CD14-positive monocyte (primary cell): ENCODE data around the gene SLC38A10. TPM values are rescaled to one million over a fixed set of nuclear protein-coding genes. Genes with fewer than 3 reads are reported as not detected.
A peak's percentile ranks its signal among the peaks of the same experiment; 100 is the strongest.

Experiments used
- DNase-seq, 3 donors: peaks; one replicate each; pipeline ENCODE4 v3.0.0-alpha.2; 2011 to 2022
- H2AFZ ChIP-seq: 2 replicates; pipeline ENCODE4 v1.6.0; 2012; ENCODE audit warnings: mild to moderate bottlenecking, low read depth, low read length, inconsistent platforms; ENCODE audit not compliant: insufficient read depth, poor library complexity, severe bottlenecking
- H3K27ac ChIP-seq, 2 donors: 1 replicate in 1 of 2; 2 replicates in 1 of 2; pipeline ENCODE4 v1.5.1; 2012 to 2013; ENCODE audit warnings: low read length in 2 of 2, control low read depth in 1 of 2, inconsistent platforms in 1 of 2, low read depth in 1 of 2, mild to moderate bottlenecking in 1 of 2
- H3K27me3 ChIP-seq, 2 donors: one replicate each; pipeline versions ENCODE4 v1.6.0 to v1.6.1; 2011 to 2013; ENCODE audit warnings: low read length in 2 of 2; ENCODE audit not compliant: control insufficient read depth in 2 of 2, insufficient read depth in 2 of 2
- H3K36me3 ChIP-seq, 2 donors: replicated peaks in 1 of 2; 1 replicate in 1 of 2; 2 replicates in 1 of 2; pipeline versions ENCODE4 v1.5.1 to v1.6.1; 2012 to 2013; ENCODE audit warnings: low read length in 2 of 2, control low read depth in 1 of 2, inconsistent platforms in 1 of 2, mild to moderate bottlenecking in 1 of 2; ENCODE audit not compliant: insufficient read depth in 2 of 2, control insufficient read depth in 1 of 2
- H3K4me1 ChIP-seq, 2 donors: 1 replicate in 1 of 2; 2 replicates in 1 of 2; pipeline versions ENCODE4 v1.5.1 to v1.6.1; 2012 to 2013; ENCODE audit warnings: low read length in 2 of 2, control low read depth in 1 of 2, inconsistent platforms in 1 of 2, mild to moderate bottlenecking in 1 of 2, moderate library complexity in 1 of 2; ENCODE audit not compliant: insufficient read depth in 2 of 2, control insufficient read depth in 1 of 2
- H3K4me2 ChIP-seq: replicated peaks from 2 replicates; pipeline ENCODE3; 2012; ENCODE audit warnings: low read length, moderate library complexity, mild to moderate bottlenecking; ENCODE audit not compliant: poor library complexity, severe bottlenecking; ENCODE audit errors: extremely low read depth
- H3K4me3 ChIP-seq, 3 experiments: fragments of 200-600 bp in 1 of 3; sonication (generic) in 1 of 3; replicated peaks in 1 of 3; 1 replicate in 2 of 3; 2 replicates in 1 of 3; pipeline ENCODE4 v1.5.1; 2011 to 2013; ENCODE audit warnings: low read length in 3 of 3, mild to moderate bottlenecking in 3 of 3, control low read depth in 2 of 3, low read depth in 2 of 3, inconsistent platforms in 1 of 3, moderate library complexity in 1 of 3
- H3K79me2 ChIP-seq: 2 replicates; pipeline ENCODE4 v1.6.0; 2012; ENCODE audit warnings: mild to moderate bottlenecking, control low read depth, inconsistent platforms, low read length, moderate library complexity; ENCODE audit not compliant: insufficient read depth
- H3K9ac ChIP-seq: 2 replicates; pipeline ENCODE4 v1.6.0; 2017; ENCODE audit warnings: low read length, mild to moderate bottlenecking; ENCODE audit not compliant: insufficient read depth, poor library complexity, severe bottlenecking
- H3K9me3 ChIP-seq, 2 donors: replicated peaks in 1 of 2; 1 replicate in 1 of 2; 2 replicates in 1 of 2; pipeline versions ENCODE4 v1.5.1 to v1.6.1; 2012 to 2013; ENCODE audit warnings: low read length in 2 of 2, control low read depth in 1 of 2; ENCODE audit not compliant: control insufficient read depth in 1 of 2, insufficient read depth in 1 of 2
- H4K20me1 ChIP-seq: 2 replicates; pipeline ENCODE4 v1.6.0; 2012; ENCODE audit warnings: mild to moderate bottlenecking, low read length, control low read depth, moderate library complexity; ENCODE audit not compliant: insufficient read depth
- H3K27ac Mint-ChIP-seq, 7 donors: one replicate each; pipeline ENCODE4 v1.8.0; 2020; ENCODE audit warnings: mild to moderate bottlenecking in 7 of 7, mixed read lengths in 7 of 7, moderate library complexity in 6 of 7, inconsistent platforms in 2 of 7
- H3K27me3 Mint-ChIP-seq, 3 donors: one replicate each; pipeline ENCODE4 v1.8.0; 2021 to 2022; ENCODE audit warnings: low read depth in 3 of 3, mild to moderate bottlenecking in 3 of 3, mixed read lengths in 3 of 3, moderate library complexity in 3 of 3, inconsistent platforms in 1 of 3
- H3K36me3 Mint-ChIP-seq, 2 donors: one replicate each; pipeline ENCODE4 v1.8.0; 2020; ENCODE audit warnings: mixed read lengths in 2 of 2, inconsistent platforms in 1 of 2, mild to moderate bottlenecking in 1 of 2
- H3K4me1 Mint-ChIP-seq: one replicate; pipeline ENCODE4 v1.8.0; 2020; ENCODE audit warnings: mild to moderate bottlenecking, mixed read lengths
- H3K4me3 Mint-ChIP-seq, 2 donors: one replicate each; pipeline ENCODE4 v1.8.0; 2020; ENCODE audit warnings: mild to moderate bottlenecking in 2 of 2, mixed read lengths in 2 of 2, moderate library complexity in 1 of 2
- H3K9me3 Mint-ChIP-seq, 7 donors: one replicate each; pipeline ENCODE4 v1.8.0; 2020 to 2022; ENCODE audit warnings: mixed read lengths in 7 of 7, mild to moderate bottlenecking in 6 of 7, moderate library complexity in 6 of 7, inconsistent platforms in 2 of 7
- WGBS: methylation state at CpG from one replicate; pipeline ENCODE4 v1.1.5; 2013; ENCODE audit warnings: missing lambda C conversion rate; ENCODE audit not compliant: insufficient coverage; 5-methylcytosine and 5-hydroxymethylcytosine counted together
- intact Hi-C, 2 donors: fragments of 100-400 bp; cut with micrococcal nuclease; formaldehyde crosslinking; loops; one replicate each; pipeline versions ENCODE4 v1.15.0 to v1.15.1; 2023
- polyA plus RNA-seq, 3 donors: library from polyadenylated mRNA; depleted of rRNA in 1 of 3; unstranded in 2 of 3; stranded (reverse) in 1 of 3; fragments of 300-500 nt in 2 of 3; fragments of >200 nt in 1 of 3; fragmentation: Illumina TruSeq in 2 of 3; gene quantifications; 1 replicate in 2 of 3; 2 replicates in 1 of 3; pipeline ENCODE4 v1.2.3, GENCODE V29; 2012 to 2021
- TF ChIP-seq, protein P1 (sequence below): fragments of 200-600 bp; IDR thresholded peaks from one replicate; pipeline ENCODE4 v1.8.0; 2022; ENCODE audit warnings: antibody characterized with exemption, mild to moderate bottlenecking

The SLC38A10 gene
- polyA plus RNA-seq, 3 donors = 50.8 to 76.1 (median 68.4) TPM

DNA sequence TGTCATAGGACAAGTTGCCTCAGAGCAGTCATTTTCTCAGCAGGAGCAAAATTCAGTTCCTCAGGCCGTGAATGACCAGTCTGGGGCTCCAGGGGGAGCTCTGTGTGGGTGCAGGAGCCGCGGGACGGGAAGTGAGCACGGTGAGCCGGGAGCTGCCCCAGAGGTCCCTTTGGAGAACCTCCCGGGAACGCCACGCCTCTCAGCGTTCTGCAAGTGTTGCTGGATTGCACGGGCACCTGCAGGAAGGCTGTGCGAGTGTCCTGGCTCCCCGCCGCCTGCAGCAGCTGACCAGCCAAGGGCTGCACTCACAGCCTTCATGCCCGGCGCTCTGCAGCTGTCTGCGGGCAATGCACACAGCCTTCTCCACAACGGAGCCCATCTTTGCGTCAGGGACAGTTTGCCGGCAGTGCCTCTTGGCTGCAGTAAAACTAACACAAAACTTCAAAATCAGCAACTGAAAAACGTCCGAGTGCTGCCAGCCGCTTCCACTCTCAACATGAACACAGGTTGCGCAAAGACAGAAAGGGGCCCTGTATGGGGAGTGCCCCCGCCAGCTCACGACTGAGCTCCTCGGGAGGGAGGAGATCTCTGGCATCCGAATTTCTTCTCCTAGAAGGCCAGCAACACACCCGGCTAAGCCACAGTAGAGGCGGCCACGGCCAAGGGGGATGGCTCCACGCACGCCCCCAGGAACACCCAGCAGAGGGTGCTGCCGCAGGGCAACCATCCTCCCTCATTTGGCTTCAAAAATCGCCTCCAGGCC lies 40.0 kb downstream of the SLC38A10 start:
- H3K36me3 Mint-ChIP-seq = peaks cover 61 to 75% of the 10 kb centered on the region in 2 donors
- H4K20me1 ChIP-seq = peaks cover 91% of the 10 kb centered on the region
- peaks cover 27% of the 10 kb centered on the region for H3K4me1 Mint-ChIP-seq
- H3K27me3 ChIP-seq = no peaks in the 10 kb centered on the region
- peak overlapping the region; percentile 32 to 81 for H3K4me3 Mint-ChIP-seq
- peak overlapping the region in 2 of 3 experiments; percentile 18 to 65 for H3K4me3 ChIP-seq
- no peak overlapping the region for H3K9ac ChIP-seq
- DNase-seq = peak; percentile 63 to 79 (median 75)
- no peaks in the 10 kb centered on the region for H3K9me3 ChIP-seq
- H3K4me1 ChIP-seq = peaks cover 18 to 22% of the 10 kb centered on the region in 2 donors
- H3K27ac Mint-ChIP-seq = peak overlapping the region; percentile 25 to 81 (median 54)
- TF ChIP-seq, protein P1, sequence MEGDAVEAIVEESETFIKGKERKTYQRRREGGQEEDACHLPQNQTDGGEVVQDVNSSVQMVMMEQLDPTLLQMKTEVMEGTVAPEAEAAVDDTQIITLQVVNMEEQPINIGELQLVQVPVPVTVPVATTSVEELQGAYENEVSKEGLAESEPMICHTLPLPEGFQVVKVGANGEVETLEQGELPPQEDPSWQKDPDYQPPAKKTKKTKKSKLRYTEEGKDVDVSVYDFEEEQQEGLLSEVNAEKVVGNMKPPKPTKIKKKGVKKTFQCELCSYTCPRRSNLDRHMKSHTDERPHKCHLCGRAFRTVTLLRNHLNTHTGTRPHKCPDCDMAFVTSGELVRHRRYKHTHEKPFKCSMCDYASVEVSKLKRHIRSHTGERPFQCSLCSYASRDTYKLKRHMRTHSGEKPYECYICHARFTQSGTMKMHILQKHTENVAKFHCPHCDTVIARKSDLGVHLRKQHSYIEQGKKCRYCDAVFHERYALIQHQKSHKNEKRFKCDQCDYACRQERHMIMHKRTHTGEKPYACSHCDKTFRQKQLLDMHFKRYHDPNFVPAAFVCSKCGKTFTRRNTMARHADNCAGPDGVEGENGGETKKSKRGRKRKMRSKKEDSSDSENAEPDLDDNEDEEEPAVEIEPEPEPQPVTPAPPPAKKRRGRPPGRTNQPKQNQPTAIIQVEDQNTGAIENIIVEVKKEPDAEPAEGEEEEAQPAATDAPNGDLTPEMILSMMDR = peak; percentile 75
- WGBS = 14% methylated on average over 34 of the region's 35 CpGs
- peaks cover 0 to 3% (median 0%) of the 10 kb centered on the region in 7 donors for H3K9me3 Mint-ChIP-seq
- intact Hi-C loops = loop anchor here (1.0 to 5.0 kb wide), 3 partner anchors 229 to 347 kb away; no protein-coding TSS in a partner anchor
- H3K27me3 Mint-ChIP-seq = peaks cover 0 to 2% (median 0%) of the 10 kb centered on the region in 3 donors
- no peak overlapping the region for H2AFZ ChIP-seq
- peaks cover 60 to 71% of the 10 kb centered on the region in 2 donors for H3K36me3 ChIP-seq
- peak overlapping the region in 1 of 2 donors; percentile 10 for H3K27ac ChIP-seq
- H3K79me2 ChIP-seq = peaks cover 25% of the 10 kb centered on the region
- peak overlapping the region; percentile 70 for H3K4me2 ChIP-seq

DNA sequence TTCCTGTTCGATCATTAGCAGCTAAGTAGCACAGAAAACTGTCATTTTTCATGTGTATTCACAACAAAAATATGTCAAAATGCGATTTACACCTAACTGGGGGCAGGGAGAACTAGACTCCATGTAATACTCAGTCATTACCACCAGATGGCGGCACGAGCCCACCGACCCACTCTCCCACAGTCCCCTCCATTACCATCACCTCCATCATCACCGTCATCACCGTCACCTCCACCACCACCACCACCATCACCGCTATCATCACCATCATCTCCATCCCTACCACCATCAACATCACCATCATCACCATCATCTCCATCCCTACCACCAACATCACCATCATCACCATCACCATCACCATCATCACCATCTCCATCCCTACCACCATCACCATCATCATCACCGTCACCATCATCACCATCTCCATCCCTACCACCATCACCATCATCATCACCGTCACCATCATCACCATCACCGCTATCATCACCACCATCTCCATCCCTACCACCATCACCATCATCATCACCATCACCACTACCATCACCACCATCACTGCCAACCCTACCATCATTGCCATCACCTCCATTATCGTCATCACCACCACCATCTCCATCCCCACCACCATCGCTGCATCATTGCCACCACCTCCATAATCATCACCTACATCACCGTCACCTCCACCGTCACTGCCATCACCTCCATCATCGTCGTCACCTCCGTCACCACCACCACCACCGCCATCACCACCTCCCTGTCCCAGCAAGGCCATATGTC lies 41.6 kb downstream of the SLC38A10 start:
- TF ChIP-seq, protein P1 = peak; percentile 86
- H3K9ac ChIP-seq = no peak overlapping the region
- peaks cover 51 to 70% of the 10 kb centered on the region in 2 donors for H3K36me3 Mint-ChIP-seq
- peaks cover 86% of the 10 kb centered on the region for H4K20me1 ChIP-seq
- H3K4me1 Mint-ChIP-seq = peaks cover 27% of the 10 kb centered on the region
- no peak overlapping the region for H3K4me3 Mint-ChIP-seq
- peak; percentile 37 to 59 (median 57) for DNase-seq
- peaks cover 22% of the 10 kb centered on the region for H3K79me2 ChIP-seq
- peaks cover 0 to 5% (median 0%) of the 10 kb centered on the region in 7 donors for H3K9me3 Mint-ChIP-seq
- no peaks in the 10 kb centered on the region for H3K27me3 ChIP-seq
- no peak overlapping the region for H2AFZ ChIP-seq
- intact Hi-C loops = loop anchor here (1.0 to 5.0 kb wide), 3 partner anchors 231 to 349 kb away; no protein-coding TSS in a partner anchor
- H3K4me2 ChIP-seq = no peak overlapping the region
- peaks cover 0 to 2% (median 0%) of the 10 kb centered on the region in 3 donors for H3K27me3 Mint-ChIP-seq
- peak overlapping the region in 6 of 7 donors; percentile 2 to 75 (median 38) for H3K27ac Mint-ChIP-seq
- WGBS = 66% methylated on average over 19 of the region's 19 CpGs
- peaks cover 53 to 69% of the 10 kb centered on the region in 2 donors for H3K36me3 ChIP-seq
- no peaks in the 10 kb centered on the region for H3K9me3 ChIP-seq
- peaks cover 18 to 22% of the 10 kb centered on the region in 2 donors for H3K4me1 ChIP-seq
- H3K4me3 ChIP-seq = no peak overlapping the region
- no peak overlapping the region for H3K27ac ChIP-seq
